ENCODE results near the gene DCUN1D1.

The DCUN1D1 gene

DNA sequence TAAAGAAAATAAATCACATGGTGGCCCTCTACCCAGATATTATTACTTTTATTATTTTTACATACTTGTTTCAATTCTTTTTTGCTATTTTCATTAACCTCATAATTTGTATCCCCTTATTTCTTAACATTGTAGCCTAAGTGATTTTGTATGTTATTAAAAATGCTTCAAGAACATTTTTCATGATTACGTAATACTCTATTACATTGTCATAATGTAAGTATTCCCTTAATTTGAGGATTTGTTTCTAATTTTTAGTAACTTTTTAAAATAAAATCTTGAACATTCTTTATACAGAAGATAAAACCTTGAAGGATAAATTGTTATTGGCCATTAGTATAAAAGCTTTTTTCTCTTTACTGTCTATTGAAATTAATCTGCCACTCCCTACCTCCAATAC is 89.0 kb downstream of the DCUN1D1 start:
- DNase-seq (ENCODE audit: low spot score): no peak

DNA sequence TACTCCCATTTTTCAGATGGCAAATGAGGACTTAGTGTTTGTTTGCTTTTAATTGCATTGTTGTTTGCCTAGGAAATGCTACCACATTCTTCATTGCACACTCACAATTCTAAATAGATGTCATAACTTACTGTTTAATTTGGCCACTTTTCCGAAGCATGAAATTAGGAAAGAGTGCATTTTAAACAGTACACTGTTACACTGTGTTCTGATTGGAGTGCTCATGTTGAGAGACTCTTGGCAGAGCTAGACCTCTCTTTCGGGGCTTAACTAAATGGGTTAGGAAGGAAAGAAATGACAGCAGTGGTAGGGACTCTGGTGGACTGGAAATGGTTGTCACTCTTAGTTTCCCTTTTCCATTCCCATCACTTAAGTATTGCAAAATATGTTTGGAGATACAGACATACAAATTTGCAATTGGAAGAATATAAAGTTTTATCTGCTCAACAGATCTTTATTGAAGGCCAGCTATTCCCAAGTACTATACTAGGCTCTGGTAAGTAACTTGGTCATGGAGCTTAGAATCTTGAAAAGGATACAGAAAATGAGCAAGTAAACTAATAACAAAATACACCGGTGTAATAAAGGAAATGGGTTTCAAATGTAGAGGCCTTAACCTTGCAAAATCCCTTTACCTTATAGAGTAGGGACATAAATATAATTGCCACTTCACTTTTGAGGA is 90.2 kb downstream of the DCUN1D1 start:
- DNase-seq (ENCODE audit: low spot score): no peak

Measured in germinal center (tissue), 1 donor.